ENCODE data around the gene STK38.
"Not testable (repeated sequence)": the region's sequence is repeated elsewhere in the genome, so short reads cannot be mapped to it uniquely, and the experiment has no call there.

Gene STK38

DNA sequence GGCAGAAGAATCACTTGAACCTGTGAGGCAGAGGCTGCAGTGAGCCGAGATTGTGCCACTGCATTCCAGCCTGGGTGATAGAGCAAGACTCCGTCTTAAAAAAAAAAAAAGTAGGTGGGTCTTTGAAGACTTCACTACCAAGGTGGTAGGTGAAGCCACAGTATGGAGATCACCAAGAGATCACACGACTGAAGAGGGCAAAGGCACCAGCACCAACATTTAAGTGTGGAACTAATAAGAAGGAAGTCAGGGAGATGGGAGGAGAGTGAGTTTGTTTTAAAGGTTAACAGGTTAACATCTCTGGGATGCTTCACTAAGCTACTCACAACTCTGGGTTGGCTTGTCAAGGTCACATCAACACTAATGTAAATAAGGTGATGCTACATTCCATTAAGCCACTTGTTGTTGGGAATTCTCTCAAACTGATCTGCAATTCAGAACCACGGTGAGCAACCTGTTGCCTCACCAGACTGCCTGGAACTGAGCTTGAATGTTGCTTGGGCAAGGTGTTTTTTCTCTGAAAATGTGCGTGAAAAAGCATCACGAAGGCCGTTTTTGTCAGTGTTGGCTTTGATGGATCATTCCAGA is 55.8 kb downstream of the STK38 start:
- in situ Hi-C loops (cut with MboI; ENCODE audit: low sequenced_read_pairs) = no loop called here

DNA sequence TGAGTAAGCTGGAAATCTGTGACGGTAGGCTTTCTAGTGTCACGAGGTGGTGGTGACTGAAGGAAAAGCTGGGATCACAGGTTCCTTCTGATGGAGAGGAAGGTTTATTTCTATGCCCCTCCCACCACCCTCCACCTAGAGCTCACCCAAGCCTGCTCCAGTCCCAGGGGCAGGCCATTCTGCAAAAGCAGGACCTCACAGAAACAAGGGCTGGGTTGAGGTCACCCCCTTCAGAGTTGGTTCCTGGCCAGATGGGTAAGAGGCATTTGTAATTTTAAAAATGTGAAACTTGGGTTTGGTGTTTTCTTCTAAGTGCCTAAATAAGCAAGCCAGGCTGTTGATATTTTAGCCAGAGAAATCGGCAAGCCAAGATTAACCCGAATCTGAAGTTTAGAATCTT is 57.9 kb downstream of the STK38 start:
- in situ Hi-C loops (cut with MboI; ENCODE audit: low sequenced_read_pairs) = no loop called here

DNA sequence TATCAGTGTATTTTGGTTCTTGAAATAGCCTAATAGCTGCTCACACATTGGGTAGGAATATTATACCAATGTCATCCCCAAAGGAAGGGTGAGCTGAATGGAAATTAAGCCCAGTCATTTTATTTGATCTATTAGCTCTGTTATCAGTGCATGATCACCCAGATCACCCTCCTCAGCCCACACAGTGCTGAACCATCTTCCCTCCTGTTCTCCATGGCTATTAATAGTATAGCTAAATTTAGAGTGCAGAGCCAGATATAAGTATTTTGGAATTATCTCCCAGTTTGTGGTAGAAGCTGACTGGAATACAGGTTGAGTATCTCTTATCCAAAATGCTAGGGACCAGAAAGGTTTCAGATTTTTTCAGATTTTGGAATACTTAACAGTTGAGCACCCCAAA is 59.1 kb downstream of the STK38 start:
- in situ Hi-C loops (cut with MboI; ENCODE audit: low sequenced_read_pairs) = no loop called here

DNA sequence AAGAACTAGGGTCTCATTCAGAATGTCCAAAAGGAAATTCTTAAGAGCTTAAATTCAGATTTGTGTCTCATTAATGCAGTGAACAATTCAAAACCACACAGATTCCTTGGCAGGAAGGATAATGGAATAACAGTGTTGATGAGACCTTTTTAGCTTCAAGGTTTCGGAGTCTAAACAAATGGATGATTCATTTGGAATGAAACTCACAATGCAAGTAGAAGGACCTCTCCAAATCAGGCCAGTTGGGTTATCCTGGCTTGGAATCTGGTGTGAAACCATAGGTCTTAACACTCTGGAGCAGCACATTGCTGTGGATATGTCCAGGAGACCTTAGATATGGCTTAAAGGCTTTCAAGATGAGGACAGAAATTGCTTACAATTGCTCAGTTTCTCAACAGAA is 59.6 kb downstream of the STK38 start:
- in situ Hi-C loops (cut with MboI; ENCODE audit: low sequenced_read_pairs) = no loop called here

DNA sequence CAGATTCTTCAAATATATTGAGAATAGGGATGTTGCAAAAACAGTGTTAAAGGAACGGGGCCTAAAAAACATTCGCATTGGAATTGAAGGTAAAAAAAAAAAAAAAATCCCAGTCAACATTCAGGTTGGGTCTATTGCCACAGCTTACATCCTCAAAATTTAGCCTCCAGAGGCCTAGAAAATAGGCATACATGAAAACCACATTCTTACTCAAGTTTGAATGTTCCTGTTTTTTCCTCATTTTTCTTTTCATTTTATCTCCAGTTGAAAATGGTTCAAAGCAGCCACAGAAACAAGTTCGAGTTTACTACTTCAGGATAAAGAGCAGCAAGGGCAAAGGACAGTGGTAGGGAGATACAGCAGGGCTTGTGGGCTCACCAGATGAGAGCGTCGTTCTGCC is 62.5 kb downstream of the STK38 start:
- in situ Hi-C loops (cut with MboI; ENCODE audit: low sequenced_read_pairs) = no loop called here

DNA sequence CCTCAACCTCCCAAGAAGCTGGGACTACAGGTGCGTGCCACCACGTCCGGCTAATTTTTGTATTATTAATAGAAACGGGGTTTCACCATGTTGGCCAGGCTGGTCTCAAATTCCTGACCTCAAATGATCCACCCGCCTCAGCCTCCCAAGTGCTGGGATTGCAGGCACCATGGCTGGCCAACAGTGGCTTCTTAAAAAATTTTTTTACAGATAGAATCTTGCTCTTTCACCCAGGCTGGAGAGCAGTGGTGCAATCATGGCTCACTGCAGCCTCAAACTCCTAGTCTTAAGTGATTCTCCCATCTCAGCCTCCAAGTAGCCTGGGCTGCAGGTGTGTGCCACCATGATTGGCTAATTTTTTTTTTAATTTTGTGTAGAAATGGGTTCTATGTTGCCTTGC is 64.0 kb downstream of the STK38 start:
- in situ Hi-C loops (cut with MboI; ENCODE audit: low sequenced_read_pairs) = not testable (repeated sequence)

DNA sequence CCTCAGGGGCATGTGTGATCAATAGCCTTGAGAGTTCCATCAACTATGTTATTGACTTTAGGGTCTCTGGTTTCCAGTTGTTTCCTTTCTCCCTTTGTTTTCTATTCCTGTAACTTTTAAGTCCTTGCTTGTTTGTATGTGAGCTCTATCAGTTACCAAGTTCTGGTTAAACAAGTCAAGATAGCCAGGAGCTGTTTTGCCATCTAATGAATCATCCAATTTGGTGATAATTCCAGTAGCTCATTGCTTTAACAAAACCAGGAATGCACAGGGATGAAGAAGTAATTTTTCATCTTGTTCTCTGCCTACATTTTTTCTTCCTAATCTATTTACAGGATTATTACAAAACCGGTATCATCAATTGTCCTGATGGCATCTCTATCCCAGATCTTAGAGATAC is 68.0 kb downstream of the STK38 start:
- in situ Hi-C loops (cut with MboI; ENCODE audit: low sequenced_read_pairs) = no loop called here

DNA sequence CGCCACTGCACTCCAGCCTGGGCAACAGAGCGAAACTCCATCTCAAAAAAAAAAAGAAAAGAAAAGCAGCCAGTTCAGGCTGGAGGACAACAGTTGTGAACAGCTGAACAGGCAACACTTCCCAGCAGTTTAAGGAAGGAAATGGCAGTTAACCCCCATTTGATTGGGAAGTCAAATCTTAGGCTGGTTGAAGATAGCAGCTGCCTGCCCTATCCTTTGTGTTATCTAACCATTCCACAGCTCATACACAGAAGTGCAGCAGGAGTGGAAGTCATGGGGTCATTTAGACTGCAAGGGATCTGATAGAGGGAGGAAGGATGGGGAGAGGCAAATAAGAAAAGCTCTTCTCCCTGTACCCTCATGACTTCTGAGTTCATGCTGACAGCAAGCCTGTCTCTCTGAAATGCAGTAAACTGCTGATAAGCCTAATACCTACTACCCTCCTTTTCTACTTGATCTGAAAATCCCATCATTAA is 69.2 kb downstream of the STK38 start:
- in situ Hi-C loops (cut with MboI; ENCODE audit: low sequenced_read_pairs) = no loop called here

DNA sequence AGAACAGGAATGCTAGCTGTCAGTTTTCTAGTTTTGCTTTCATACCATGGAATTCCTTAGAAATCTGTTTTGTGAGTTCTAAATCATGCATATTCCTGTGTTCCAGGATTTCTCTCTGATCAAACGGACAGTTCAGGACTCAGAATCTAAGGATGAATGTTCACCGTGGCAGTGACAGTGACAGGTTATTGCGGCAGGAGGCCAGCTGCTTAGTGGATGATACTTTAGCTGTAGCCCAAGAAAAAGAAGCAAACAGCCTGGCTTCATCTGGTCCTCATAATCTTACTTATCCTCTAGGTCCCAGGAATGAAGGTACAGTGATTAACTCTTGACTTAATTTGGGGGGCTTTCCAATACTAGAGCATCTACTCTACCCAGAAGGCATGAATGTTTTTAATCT is 77.3 kb downstream of the STK38 start:
- in situ Hi-C loops (cut with MboI; ENCODE audit: low sequenced_read_pairs) = no loop called here

DNA sequence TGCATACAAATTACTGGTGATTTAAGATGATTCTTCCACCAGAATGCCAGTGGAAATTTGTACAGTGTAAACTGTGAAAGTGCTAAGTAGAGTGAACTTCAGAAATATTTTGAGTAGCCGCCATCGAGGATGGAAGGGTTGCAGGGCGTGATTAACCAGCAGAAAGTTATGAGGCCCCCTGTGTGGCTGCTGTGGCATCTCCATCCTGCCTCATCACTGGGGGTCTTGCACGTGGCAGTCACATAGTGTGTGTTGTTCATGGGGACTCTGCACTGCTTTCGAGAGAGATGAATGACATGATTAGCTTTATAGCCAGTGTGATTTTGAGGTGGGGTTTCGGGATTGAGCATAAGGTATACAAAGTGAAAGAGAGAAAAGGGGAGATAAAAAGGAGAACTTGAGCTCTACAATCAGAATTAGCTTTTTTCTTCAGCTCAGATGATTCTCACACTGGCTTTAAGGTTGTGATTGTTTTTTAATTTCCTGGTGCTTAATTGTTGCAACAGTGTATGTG is 78.1 kb downstream of the STK38 start:
- in situ Hi-C loops (cut with MboI; ENCODE audit: low sequenced_read_pairs) = no loop called here

DNA sequence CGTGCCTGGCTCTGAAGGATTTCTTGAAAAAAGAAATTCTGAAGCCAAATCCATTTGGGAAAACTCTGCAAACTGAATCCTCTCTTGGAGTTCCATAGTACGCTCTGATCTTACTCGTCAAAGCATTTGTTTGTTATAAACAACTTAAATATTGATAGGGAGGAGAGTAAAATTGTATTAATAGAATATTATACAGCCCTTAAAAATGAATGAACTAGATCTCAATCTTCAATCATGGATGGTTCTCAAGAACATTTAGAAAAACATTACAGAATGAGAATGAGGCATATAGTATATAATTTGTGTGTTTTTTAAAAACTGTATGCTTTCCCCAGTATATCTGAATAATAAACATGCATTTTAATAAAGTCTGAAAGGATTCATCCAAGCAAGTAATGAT is 79.7 kb downstream of the STK38 start:
- in situ Hi-C loops (cut with MboI; ENCODE audit: low sequenced_read_pairs) = no loop called here

DNA sequence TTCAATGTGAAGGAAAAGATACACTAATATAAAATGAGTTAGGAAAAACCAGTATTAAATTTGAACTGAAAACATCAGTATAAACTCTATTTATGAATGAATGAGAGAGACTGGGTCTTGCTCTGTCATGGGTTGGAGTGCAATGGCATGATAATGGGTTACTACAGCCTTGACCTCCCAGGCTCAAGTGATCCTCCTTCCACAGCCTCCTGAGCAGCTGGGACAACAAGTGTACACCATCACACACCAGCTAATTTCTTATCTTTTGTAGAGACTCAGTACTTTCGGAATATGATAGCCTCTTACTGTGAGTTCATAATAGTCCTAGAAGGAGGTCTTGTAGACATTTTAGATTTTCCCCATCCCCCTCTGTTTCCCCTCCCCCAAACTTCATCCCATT is 83.0 kb downstream of the STK38 start:
- in situ Hi-C loops (cut with MboI; ENCODE audit: low sequenced_read_pairs) = no loop called here

DNA sequence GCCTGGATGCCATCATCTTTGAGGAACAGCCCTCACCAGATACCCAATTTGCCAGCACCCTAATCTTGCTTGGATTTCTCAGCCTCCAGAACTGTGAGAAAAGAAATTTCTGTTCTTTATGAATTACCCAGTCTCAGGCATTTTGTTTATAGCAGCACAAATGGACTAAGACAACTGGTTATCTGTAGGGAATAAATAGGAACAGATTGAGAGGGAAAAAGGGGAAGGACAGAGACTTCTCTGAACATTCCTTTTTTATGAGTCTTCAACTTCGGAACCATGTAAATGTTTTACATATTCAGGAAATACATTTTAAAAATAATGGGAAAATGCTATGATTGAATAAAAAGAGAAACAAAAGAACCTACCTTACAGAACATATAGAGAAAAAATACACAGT is 83.6 kb downstream of the STK38 start:
- in situ Hi-C loops (cut with MboI; ENCODE audit: low sequenced_read_pairs) = no loop called here

DNA sequence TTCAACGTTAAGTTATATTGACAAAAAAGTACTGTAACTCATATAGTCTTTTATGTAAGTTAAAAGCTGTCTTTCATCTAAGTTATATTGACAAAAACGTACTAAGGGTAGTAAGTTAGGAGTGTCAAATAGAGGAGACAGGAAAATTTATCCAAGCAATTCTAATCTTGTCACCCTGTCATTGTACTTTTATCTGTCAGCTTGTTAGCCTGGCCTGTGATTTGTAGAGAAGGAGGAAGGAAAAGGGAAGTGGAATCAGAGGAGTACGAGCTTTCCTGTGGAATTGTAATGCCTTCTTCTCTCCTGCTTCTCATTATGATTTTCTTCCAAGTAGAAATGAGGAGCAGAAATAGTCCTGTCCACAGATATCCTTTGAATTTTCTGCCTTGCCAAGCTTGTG is 85.6 kb downstream of the STK38 start:
- in situ Hi-C loops (cut with MboI; ENCODE audit: low sequenced_read_pairs) = no loop called here

DNA sequence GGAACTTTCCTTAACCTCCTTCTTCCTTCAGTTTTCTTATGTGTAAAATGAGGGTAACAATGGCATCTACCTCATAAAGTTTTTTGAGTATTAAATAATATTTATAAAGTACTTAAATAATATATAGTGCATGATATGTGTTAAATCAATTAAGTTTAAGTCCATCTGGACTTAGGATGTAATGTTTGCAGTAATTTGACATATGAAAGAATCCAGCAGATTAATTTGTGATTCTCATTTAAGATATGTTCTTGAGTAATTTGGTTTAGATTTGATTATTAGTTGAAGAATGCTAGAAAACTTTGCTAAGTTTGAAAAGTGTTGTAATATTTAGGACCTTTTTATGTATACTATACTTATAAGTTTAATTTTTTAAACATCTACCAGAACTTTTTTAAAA is 86.4 kb downstream of the STK38 start:
- in situ Hi-C loops (cut with MboI; ENCODE audit: low sequenced_read_pairs) = no loop called here

DNA sequence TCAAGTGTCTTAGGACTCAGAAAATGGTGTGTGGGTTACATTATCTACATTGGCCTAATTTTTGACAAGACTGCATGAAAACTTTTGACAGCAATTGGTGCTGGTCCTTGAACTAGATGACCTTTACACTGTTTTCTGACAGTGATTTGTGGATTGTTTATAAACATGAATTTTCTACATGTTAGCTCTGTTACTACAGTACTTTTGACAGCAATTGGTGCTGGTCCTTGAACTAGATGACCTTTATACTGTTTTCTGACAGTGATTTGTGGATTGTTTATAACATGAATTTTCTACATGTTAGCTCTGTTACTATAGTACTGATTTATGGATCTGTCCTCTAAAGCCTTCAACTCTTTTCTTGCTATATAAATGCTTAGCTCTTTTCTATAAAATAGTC is 87.8 kb downstream of the STK38 start:
- in situ Hi-C loops (cut with MboI; ENCODE audit: low sequenced_read_pairs) = no loop called here

DNA sequence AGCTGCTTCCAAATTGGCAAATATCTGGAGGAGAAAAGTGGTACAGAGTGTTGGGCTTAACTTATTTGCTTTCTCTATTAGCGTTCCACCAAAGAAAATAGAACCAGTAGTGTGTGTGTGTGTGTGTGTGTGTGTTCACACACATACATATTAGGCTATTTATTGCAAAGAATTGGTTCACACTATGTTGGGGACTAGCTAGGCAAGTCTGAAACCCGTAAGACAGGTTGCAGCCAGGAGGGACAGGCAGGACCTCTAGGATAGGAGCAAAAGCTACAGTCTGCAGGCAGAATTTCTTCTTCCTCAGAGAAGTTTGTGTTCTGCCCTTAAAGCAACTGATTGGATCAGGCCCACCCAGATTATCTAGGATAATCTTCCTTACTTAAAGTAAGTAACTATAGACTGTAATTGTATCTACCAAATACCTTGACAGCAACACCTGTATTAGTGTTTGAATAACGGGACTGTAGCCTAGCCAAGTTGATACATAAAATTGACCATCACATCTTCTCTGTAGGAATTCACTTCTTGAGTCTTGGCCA is 91.7 kb downstream of the STK38 start:
- in situ Hi-C loops (cut with MboI; ENCODE audit: low sequenced_read_pairs) = no loop called here

DNA sequence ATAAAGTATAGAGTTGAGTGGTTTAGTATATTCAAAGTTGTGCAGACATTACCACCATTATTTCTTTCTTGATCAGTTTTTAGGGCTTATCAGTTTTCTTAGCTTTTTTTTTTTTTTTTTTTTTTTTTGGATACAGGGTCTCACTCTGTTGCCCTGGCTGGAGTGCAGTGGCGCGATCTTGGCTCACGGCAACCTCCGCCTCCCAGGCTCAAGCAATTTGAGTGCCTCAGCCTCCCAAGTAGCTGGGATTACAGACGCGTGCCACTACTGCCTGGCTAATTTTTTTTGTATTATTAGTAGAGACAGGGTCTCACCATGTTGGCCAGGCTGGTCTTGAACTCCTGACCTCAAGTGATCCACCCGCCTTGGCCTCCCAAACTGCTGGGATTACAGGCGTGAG is 94.4 kb downstream of the STK38 start:
- in situ Hi-C loops (cut with MboI; ENCODE audit: low sequenced_read_pairs) = not testable (repeated sequence)

DNA sequence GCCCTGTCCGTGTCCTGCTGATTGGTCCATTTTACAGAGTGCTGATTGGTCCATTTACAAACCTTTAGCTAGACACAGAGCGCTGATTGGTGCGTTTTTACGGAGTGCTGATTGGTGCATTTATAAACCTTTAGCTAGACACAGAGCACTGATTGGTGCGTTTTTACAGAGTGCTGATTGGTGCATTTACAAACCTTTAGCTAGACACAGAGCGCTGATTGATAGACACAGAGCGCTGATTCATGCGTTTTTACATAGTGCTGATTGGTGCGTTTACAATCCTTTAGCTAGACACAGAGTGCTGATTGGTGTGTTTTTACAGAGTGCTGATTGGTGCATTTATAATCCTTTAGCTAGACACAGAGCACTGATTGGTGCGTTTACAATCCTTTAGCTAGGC is 98.1 kb downstream of the STK38 start:
- in situ Hi-C loops (cut with MboI; ENCODE audit: low sequenced_read_pairs) = not testable (repeated sequence)

DNA sequence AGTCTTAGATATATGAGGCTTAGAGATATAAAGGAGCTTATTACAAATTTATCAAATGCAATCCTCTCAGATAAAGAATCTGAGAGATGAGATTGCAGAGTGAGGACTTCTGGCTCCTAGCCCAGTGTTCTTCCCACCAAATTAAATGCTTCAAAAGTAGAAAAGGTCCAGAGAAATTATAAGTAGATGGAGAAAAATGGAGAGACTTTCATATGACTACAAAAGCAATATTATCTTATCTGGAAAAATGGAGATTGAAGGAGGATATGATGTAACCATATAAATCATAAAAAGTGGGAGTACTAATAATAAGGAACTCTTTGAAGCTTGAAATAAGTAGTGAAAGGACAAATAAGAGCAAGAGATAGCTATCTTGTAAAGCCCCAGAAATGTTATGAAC is 101.7 kb downstream of the STK38 start:
- in situ Hi-C loops (cut with MboI; ENCODE audit: low sequenced_read_pairs) = no loop called here

DNA sequence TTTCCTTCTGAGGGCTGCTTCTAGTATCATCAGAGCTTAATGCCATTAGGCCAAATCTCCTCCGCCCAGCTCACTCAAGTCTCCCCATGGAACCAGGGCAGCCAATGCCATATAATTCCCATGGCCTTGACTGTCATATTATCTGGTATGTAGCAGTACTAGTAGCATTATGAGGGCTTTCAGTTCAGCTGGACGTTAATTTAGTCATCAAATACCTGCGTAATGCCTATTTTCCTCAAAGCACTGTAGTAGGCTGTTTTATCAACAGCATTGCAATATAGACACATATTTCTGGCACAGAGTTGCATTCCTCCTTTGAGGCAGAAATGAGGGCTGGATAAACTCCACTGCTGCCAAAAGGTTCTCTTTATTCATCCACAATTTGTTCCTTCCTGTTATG is 102.8 kb downstream of the STK38 start:
- in situ Hi-C loops (cut with MboI; ENCODE audit: low sequenced_read_pairs) = no loop called here

Data from HL-60/S4 treated with phorbol 12-myristate 13-acetate at 8.2 ng/mL for 4 days and 3 days (cell line).